Measurements from ENCODE around the gene GALNT2.

The GALNT2 gene

DNA sequence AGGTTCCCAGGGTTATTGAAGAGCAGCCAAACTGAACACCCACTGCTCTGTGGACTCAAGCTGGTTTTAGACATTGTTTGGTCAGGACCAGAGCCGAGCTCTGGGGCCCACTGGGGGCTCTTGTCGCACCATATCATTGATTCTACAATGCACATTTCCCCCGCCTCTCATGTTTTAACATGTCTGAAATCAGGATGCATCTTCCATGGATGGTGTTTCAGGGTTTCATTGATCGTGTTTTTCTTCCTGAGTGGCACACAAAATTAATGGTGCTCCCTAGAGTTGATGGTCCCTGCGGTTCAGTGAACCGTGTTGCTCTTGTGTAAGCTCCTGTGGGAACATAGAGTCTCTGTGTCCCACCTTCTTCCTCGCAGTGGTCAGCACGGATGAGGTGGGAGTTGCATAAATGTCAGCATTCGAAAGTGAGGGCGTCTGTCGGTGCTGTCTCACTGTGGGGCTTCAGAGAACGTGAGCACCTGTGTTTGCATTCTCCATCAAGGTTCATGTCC is 38.3 kb downstream of the GALNT2 start:
- peak overlapping the region; percentile 12 for H3K4me3 ChIP-seq (ENCODE audit: low read depth, low read length)
- in situ Hi-C loops (cut with HindIII; ENCODE audit: low sequenced_read_pairs): no loop called here
- no peak for DNase-seq (ENCODE audit: low read depth)
- TF ChIP-seq, protein P1, sequence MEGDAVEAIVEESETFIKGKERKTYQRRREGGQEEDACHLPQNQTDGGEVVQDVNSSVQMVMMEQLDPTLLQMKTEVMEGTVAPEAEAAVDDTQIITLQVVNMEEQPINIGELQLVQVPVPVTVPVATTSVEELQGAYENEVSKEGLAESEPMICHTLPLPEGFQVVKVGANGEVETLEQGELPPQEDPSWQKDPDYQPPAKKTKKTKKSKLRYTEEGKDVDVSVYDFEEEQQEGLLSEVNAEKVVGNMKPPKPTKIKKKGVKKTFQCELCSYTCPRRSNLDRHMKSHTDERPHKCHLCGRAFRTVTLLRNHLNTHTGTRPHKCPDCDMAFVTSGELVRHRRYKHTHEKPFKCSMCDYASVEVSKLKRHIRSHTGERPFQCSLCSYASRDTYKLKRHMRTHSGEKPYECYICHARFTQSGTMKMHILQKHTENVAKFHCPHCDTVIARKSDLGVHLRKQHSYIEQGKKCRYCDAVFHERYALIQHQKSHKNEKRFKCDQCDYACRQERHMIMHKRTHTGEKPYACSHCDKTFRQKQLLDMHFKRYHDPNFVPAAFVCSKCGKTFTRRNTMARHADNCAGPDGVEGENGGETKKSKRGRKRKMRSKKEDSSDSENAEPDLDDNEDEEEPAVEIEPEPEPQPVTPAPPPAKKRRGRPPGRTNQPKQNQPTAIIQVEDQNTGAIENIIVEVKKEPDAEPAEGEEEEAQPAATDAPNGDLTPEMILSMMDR (IDR thresholded peaks at IDR 0.05; ENCODE audit: low read depth, low read length, missing control alignments): no peak

DNA sequence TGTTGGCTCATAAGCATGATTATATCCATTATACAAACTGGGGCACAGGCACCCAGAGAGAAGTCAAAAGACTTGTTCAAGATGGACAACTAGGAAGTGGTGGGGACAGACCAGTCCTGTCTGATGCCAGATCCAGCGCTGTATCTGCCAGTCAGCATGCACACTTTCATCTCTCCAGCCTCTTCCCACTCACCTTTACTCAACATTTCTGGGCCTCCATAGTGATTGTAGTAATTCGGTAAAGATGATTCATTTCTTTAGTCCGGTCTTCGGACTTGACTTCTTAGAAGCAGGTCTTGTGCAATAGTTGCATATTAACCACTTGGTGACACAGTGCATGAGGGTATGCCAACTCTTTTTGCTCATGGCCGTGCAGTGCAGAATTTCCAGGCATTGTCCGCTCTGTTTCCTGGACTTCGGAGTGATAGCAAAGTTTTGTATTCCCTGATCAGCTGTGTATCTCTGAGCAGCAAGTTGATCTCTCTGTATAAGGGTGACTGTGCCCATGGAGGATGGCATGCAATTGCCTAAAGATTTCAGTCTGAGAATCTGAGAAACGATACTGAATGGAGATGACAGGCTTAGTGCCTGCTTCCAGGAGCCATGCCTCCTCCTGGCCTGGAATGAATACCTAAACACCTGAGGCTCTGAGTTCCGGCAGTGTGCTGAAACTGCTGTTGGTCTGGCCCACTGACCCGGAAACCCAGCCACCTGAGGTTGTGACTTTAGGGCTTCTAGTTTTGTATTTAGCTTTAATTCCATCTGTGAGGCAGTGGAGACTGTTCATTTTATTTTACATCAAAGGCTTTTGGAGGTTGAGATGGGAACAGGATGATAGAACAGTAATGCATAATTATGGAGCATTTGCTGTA is 39.0 kb downstream of the GALNT2 start:
- TF ChIP-seq, protein P1 (IDR thresholded peaks at IDR 0.05; ENCODE audit: low read depth, low read length, missing control alignments): no peak
- no peak overlapping the region for H3K4me3 ChIP-seq (ENCODE audit: low read depth, low read length)
- no peak for DNase-seq (ENCODE audit: low read depth)
- in situ Hi-C loops (cut with HindIII; ENCODE audit: low sequenced_read_pairs): no loop called here

DNA sequence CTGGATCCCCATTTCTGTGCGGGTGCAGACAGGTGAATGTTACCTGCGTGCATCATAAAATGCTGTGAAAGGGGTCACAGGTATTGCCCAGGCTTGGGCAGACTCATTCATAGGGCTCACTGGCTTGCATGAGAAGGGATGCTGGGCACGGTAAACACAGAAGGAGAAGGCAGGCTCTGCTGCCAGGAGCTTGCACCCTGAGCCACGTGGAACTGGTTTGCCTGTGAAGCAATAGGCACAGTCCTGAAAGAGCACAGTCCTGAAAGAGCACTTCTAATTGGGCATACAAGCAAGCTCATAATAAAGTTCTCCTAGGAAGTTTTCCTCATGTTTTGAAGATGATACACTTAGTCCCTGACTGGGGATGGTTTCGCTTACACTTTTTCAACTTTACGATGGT is 40.9 kb downstream of the GALNT2 start:
- H3K4me3 ChIP-seq (ENCODE audit: low read depth, low read length): no peak overlapping the region
- in situ Hi-C loops (cut with HindIII; ENCODE audit: low sequenced_read_pairs): no loop called here
- TF ChIP-seq, protein P1 (IDR thresholded peaks at IDR 0.05; ENCODE audit: low read depth, low read length, missing control alignments): no peak
- DNase-seq (ENCODE audit: low read depth): no peak

DNA sequence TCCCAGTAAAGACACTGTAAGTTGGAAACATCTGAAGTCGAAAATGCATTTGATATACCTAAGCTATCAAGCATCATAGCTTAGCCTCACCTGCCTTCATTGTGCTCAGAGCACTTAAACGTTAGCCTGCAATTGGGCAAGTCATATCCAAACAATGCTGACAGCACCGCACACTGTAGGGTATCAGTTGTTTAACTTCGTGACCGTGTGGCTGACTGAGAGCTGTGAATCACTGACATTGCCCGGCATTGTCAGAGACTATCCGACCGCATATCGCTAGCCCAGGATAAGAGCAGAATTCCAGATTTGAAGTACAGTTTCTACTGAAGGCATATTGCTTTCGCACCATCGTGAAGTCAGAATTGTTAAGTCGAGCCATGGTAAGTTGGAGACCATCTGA is 41.5 kb downstream of the GALNT2 start:
- no peak for DNase-seq (ENCODE audit: low read depth)
- H3K4me3 ChIP-seq (ENCODE audit: low read depth, low read length): no peak overlapping the region
- in situ Hi-C loops (cut with HindIII; ENCODE audit: low sequenced_read_pairs): no loop called here
- TF ChIP-seq, protein P1 (IDR thresholded peaks at IDR 0.05; ENCODE audit: low read depth, low read length, missing control alignments): no peak

DNA sequence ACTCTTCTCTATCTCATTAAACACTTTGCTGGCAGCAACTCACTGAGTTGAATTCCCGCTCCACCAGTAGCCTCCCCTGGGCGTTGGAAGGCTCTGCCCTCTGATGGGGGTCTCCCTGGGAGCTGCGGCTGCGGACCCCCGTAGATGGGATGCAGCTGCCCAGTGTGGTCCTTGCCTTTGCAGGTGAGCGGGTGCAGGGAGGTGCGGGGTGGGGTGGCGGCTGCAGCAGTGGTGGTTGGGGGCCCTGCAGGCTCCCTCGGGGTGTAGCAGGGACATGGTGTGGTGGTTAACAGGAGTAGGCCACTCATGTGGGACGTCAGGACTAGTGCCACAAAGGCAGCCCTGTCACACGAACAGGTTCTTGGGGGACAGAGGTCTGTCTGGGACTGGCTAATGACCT is 42.0 kb downstream of the GALNT2 start:
- H3K4me3 ChIP-seq (ENCODE audit: low read depth, low read length): no peak overlapping the region
- in situ Hi-C loops (cut with HindIII; ENCODE audit: low sequenced_read_pairs): no loop called here
- DNase-seq (ENCODE audit: low read depth): no peak
- TF ChIP-seq, protein P1 (IDR thresholded peaks at IDR 0.05; ENCODE audit: low read depth, low read length, missing control alignments): no peak

DNA sequence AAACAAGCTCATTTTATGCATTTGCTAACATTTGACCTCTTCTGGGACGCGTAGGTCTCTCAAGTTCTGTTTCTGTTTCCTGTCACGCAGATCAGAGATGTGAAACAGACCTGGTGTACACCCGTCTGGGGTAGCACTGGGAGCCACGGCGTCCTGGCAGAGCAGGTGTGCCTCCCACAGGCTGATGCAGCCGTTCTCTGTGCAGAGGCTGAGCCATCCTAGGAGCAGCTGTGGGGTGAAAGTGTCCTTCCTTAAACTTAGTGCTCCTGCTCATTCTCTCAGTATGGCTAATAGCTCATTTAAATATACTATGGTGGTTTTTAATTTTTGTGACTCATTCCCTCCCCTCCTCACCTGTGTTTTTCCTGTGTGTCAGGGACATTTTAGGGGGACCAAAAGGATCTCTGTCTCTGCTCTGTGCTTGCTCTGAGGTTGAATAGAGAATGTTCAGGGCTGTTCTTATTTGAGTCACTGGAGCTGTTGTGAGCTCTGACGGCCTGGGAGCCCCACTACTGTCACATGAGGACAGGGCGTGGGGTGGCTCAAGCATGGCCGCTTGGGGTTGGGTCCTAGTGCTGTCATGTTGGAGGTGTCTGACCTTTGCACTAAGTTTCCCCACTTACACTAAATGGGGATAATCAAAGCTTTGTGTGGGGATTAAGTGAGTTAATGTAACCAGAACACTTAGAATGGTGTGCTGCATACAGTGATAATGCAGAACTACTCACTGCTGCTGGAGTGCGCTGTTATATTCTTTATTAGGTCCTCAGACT is 43.0 kb downstream of the GALNT2 start:
- H3K4me3 ChIP-seq (ENCODE audit: low read depth, low read length): no peak overlapping the region

More for the DNA sequence above, 43.0 kb downstream of the GALNT2 start:
- in situ Hi-C loops (cut with HindIII; ENCODE audit: low sequenced_read_pairs): no loop called here
- DNase-seq (ENCODE audit: low read depth): no peak
- TF ChIP-seq, protein P1 (IDR thresholded peaks at IDR 0.05; ENCODE audit: low read depth, low read length, missing control alignments): no peak
